ENCODE results near the gene CD83.

CD83 gene

DNA sequence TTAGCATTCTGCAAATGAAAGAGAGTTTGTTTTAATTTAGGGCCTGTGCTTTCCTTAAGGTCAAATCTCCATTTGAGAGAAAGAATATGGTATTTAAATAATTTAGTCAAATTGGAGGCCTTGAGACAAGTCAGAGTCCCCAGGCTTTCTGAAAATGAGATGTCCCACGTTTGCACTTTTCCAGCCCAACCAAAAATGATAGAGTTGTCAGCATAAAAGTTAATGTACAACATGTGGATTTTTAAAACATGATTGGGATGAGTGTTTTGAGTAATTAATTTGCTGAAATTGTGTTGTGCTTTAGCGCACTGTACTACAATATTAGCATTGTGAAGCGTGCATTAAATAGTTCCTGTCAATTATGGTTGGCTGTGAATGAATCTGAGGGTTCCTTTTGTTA is 10.0 kb downstream of the CD83 start:
- DNase-seq, result no peak

DNA sequence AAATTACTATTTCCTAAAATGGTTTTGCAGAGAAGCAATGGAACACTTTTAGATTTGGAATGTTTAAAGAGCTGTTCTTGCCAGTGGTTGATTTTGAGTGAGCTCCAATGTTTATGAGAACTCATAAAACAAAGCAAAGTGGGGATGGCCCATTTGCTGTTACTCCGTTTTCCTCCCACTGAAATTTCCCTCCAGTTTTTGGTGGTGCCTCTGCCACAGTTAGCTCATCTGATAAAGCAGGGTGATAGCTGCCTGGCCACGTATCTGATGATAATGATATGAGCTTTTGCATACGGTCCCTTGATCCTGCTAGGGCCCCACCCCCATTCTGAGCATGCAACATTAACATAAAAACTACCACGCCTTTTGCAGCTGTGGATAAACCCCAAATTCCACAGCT is 10.4 kb downstream of the CD83 start:
- no peak for DNase-seq

DNA sequence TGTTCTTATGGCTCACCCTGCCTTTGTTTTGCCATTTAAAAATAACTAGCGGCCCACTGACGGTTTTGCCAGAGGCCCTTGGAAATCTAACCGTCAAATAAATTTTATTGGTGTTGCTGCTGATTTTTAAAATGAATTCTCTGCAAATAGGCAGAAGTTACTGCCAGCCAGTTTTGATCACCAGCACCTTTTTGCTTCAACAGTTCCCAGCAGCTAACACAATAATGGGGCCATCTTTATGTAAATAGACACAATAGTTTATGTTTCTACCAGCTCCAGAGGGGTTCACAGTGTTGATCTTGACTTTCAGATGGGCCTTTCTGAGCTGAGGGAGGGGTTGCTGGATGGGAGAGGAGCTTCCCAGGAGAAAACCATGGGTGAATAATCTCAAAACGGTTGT is 11.2 kb downstream of the CD83 start:
- no peak for DNase-seq

DNA sequence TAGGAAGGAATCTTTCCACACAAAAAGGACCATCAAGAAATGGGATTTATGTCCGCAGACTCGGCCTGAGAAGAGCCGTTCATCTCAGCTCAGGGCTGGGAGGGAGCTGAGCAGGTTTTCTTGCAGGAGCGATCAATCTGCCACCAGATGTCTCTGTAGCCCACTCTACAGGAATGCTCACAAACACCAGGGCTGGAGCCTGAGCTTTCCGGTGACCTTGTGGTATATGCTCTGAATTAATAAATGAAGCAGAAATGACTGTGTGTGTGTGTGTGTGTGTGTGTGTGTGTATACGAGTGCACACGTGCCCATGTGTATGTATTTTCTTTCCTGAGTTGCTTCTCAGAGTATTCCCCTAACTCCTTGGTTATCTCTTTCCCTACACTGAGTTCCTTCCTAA is 12.0 kb downstream of the CD83 start:
- peak; percentile 76 for DNase-seq

DNA sequence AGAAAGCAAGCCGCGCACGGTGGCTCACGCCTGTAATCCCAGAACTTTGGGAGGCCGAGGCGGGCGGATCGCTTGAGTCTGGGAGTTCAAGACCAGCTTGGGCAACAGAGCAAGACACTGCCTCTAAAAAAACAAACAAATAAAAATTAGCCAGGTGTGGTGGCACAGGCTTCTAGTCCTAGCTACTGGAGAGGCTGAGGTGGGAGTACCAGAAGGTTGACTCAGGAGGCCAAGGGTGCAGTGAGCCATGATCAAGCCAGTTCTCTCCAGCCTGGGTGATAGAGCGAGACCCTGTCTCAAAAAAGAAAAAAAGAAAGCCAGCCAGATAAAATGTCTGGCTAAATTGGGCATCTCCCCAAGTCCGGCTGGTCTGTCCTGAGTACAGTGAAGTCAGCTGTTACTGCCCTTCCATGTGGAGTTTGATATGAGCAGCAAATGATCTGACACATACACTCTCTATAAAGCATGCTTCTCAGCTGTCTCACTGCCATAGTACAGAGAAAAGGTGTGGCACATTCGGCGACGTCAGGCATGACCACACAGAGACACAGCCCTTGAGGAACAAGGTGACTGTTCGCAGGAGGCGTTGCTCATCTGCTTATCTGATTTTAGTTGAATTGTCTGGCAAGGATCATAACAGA is 13.0 kb downstream of the CD83 start:
- no peak for DNase-seq

DNA sequence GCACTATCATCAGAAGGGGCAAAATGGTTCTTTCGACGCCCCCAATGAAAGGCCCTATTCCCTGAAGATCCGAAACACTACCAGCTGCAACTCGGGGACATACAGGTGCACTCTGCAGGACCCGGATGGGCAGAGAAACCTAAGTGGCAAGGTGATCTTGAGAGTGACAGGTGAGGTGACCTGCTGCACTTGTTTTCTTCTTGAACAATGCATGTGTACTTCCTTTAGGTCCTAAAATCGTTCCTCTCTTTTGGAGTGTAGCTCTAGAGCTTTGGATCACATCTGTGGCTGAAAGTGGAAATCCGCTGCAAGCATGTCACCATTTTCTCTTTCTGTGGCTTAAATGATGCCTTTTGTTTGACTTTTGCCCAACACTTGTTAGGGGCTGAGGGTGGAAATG is 14.0 kb downstream of the CD83 start:
- DNase-seq, result no peak

DNA sequence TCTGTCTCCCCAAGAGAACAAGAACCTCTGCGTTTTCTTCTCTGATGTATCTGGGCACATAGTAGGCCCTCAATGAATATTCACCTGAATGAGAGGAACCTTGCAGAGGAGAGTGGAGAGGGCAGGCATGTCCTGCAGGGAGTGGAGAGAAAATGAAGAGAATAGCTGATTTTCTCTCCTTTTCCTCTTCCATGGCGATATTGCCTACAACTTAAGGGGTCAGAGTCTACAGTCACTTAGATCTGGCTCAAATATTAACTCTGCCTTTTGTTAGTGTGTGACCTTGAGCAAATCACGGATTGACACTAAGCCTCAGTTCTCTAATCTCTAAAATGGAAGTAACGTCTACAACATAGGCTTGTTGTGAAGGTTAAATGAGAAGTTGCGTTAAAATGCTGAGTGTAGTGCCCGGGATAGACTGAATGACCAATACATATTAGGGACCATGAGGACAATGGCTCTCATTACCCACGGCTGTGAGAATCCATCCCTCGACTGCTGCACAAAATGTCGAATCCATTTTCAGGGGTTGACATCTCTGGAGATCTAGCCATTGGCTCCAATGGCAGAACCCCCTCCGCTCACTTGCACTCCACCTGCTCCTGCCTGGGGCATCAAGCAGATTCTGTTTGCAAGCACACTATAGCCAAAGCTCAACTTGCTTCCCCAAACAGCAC is 14.8 kb downstream of the CD83 start:
- DNase-seq, result no peak

DNA sequence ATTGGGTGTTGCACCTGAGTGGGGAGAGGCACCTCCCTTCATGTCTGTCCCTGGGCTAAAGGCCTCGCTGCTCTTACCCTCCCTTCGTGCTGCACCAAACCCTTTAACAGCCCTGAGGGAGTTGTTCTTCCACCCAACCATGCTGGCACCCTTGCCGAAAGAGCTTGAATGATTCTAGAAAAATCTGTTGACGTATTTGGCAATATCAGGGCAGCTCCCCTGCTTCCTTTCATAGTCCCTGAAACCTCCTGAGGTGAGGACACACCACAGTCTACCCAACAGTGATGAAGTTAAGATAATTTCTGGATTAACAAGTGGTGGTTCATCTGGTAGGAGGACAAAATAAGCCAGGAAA is 15.3 kb downstream of the CD83 start:
- no peak for DNase-seq

DNA sequence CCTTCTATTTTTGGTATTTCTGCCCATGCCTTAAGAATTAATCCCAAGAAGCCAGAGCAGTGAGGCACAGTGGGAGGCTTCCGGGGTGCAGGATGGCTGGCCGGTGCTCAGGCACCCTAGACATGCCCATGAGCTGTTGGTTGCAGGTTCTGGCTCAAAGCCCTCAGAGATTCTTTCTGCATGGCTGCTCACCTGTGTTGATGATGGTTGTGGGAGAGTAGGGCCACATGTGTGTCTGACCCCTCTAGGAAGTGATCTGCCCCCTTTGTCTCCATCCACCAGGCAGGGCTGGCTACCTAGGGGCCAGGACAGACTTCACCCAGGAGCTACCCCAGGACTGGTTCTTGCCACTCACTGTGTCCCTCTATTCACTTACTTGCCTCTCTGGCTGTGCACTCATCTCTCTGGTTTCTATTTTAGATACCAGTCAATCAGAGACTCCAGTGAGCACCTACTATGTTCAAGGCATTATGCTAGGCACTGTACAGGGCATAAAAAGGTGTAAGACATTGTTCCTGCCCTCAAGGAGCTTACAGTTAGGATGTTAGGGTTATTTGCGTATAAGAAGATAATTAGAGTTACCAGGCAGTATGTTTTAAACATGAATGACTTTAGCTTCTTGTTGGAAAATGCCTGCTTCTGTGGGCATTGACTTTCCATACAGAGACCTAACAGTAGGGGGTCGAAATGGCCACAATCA is 16.8 kb downstream of the CD83 start:
- no peak for DNase-seq

DNA sequence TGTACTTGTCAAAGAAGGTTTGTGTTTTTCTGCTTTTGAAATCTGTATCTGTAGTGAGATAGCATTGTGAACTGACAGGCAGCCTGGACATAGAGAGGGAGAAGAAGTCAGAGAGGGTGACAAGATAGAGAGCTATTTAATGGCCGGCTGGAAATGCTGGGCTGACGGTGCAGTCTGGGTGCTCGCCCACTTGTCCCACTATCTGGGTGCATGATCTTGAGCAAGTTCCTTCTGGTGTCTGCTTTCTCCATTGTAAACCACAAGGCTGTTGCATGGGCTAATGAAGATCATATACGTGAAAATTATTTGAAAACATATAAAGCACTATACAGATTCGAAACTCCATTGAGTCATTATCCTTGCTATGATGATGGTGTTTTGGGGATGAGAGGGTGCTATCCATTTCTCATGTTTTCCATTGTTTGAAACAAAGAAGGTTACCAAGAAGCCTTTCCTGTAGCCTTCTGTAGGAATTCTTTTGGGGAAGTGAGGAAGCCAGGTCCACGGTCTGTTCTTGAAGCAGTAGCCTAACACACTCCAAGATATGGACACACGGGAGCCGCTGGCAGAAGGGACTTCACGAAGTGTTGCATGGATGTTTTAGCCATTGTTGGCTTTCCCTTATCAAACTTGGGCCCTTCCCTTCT is 18.4 kb downstream of the CD83 start:
- no peak for DNase-seq

DNA sequence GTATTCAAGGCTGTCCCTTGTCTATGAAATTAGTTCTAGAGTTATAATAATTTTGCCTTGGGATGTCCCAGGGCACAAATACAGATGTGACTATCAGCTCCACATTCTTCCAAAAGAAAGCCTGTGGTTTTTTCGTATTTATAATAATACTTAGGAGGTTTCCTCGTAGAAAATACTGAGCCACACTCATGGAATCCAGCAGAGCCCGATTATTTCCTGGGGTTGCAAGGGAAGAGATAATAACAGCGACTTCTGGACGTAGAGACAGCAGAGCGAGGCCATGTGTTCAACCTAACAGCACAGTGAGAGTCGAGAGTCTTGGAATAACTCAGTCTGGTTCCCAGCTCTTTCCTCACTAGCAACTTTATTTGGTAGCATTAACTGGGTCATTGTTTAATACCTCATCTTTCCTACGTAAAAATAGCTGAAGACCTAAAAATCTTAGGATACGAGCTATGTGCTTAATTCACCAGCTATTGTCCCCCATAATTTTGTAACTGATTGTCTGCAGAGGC is 21.2 kb downstream of the CD83 start:
- no peak for DNase-seq

DNA sequence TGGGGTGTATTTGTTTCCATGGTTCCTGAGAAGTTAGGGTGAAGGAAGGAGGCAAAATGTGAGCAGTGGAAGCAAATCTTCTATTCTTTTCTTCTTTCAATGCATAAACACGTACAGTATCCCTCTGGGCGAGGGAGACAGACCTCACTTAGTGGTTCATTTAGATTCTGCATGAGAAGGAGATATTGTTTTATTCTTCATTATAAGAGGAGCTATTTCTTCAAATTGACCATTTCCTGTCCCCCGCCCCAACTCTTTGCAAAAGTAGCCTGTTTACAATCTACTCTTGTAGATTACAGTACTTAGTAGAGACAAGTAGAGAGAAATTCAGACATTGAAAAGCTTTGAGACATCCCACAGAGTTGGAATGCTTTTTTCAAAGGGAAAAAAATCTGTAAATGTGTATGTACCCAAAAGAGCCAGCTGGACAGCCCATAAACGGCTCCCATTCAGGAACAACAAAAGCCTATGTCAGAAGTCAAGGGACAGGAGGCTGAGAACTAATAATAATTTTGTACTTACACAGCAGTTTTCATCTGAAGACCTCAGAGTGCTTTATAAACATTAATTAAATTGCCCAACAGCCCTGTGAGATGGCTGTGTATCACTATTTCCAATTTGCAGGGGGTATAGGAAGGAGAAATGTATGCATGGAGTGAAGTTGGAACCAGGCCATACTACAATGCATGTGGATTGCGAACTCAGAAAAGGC is 23.9 kb downstream of the CD83 start:
- no peak for DNase-seq

DNA sequence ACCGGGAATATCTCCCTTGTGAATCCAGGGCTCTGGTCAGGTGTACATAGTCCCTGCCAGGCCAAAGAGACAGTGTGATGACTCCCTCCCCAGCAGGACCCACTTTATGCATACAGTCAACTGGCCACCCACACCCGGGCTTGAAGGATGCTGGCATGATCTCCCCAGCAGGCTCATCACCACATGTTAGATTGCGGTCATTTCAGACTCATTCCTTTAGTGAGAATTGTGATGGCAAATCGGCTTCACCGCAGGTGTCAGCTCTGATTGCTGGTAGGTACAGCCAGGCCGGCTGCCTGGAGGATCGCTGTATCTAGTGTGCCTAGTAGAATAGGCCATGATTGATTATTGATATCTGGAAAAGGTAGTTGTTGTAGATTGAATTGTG is 24.5 kb downstream of the CD83 start:
- no peak for DNase-seq

DNA sequence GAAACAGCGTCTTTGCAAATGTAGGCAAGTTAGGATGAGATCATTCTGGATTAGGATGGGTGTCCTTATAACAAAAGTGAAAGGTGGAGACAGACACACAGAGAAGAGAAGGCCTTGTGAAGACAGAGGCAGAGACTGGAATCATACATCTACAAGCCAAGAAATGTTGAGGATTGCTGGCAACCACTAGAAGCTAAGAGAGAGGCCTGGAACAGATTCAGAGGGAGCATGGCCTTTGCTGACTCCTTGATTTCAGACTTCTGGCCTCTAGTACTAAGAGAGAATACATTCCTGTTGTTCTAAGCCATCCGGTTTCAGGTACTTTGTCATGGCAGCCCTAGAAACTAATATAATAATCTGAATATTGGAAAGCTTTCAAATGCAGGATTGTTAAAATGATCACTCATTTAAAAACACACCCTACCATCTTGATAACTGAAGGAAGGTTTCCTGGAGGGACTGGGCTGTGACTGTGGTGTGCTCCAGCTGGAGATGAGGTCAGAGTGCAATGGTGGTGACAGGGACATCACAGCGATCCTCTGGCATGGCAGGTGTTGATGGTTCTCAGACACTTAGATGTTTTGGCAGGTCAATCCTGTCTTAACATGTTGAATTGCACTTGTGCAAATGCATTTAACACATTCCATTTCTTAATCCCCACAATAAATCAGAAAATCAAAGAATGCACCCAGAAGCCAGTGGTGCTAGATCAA is 25.1 kb downstream of the CD83 start:
- no peak for DNase-seq

DNA sequence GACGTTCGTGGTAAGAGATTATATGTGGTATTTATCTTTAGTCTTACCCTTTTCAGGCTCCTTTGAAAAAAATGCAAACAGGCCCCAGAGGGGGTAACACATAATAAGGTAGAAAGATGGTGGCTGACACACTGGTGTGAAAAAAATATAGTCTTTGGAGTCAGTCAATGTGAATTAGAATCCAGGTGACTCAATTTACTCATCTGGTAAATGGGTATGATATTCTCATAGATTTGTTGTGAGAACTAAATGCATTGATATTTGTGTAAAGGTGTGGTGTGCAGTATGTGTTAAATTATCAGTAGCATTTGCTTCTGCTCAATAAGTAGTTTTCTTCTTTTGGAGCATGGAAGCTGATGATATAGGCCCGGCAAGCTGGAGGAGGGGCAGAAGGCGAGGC is 25.7 kb downstream of the CD83 start:
- DNase-seq, result no peak

DNA sequence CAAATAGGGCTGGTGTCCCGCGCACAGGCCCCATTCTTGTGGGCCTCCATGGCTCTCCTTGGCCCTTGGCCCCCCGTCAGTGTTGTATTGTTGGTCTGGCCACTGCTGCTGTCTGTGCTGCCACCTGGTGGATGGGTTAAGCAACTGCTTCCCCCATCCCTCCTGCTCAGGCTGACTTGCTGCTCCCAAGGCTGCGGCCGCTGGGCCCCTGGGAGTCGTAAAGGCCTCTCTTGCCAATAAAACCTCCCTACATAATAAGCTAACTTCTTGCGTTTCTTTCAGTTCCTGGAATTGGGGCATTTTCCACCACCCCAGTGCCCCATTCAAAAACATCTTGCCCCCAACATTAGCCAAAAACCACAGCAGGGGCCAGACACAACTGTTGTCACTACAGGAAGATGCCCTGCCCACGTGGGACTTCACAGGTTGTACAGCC is 27.1 kb downstream of the CD83 start:
- DNase-seq, result peak; percentile 83

DNA sequence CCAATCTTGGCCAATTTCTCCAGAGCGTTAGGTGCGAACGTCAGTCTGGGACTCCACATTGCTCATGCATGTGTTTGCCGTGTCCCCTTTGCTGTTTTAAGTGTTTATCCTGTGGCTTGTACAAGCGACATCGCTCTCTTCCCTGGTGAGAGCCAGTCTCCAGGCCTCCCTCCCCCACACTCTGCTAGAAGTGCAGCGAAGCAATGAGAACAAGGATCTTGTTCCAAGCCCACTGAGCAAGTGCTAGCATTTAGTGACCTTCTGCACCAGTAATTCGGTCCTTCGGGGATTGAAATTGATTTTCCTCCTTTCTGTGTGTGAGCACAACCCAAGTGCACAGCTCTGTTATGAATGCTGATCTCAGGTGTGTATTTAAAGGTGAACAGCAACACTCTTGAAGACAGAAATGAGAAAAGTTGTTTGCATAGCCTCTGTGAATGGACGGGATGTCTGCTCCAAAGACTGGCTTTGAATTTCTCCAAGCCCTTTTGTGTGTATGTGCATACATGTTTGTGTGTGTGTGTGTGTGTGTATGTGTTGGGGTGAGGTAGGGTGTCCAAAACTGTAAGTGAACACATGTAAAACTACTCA is 29.0 kb downstream of the CD83 start:
- no peak for DNase-seq

DNA sequence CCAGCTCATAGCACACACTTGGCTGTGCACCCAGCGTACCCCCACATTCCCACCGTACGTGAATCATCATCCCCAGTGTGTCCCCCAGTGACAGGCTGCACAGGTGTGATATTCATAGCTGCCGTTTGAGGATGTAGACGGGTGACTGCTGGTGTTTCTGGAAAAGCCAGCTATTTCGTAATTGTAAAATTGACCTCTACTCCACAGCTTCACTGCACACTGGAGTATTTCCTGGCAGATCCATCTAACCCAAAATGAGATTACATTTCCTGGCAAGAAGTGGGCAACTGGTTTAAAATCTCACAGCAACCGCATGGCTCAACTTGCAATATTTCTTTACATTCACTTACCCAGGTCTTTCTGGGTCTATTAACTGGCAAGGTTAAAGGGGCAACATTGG is 30.3 kb downstream of the CD83 start:
- DNase-seq, result no peak

DNA sequence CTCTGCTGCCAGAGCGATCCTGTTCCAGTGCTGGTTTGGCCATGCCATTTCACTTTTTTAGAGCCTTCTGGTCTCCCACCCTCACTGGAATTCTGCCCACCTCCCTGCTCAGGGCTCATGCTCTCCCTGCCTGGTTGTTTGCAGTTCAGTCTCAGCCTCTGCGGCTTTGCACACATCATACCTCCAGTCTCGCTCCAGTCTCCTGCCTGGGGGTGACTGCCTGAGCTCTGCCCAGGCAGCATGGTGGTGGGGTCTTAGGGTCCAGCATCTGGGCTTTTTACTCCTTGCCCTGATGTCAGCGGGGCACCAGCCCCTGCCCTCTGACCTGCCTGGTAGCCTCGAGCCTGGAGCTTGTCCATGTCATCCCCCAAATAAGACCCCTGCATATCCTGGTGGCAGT is 30.9 kb downstream of the CD83 start:
- no peak for DNase-seq

DNA sequence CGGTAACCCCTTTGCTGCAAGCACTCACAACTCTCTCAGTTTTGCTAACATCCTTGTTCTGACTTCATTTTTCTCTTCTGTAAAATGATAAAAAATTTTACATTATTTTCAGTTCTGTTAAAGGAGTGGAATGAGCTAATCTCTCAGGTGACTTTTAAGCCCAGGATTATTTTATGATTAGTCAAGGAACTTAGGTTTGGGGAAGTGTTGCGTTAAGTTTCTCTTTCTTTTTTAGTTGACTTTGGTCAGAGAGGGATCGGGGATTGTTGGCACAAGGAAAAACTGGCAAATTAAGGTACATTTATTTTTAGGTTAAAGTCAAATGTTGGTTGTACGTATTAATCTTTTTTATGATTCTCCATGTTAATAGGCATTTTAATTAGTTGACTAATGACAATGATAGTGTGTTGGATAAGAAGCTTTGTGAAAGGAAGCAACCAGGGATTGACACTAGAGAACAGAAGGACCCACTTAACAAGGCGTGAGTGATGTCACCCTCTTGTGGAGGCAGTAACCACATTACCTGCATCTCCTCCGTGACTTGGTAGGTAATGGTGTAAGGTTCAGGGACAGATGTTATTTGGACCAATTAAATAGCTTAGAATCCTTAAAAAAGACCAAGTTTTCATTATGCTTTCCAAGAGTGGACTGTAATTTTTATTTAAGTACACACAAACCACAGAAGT is 31.6 kb downstream of the CD83 start:
- no peak for DNase-seq

DNA sequence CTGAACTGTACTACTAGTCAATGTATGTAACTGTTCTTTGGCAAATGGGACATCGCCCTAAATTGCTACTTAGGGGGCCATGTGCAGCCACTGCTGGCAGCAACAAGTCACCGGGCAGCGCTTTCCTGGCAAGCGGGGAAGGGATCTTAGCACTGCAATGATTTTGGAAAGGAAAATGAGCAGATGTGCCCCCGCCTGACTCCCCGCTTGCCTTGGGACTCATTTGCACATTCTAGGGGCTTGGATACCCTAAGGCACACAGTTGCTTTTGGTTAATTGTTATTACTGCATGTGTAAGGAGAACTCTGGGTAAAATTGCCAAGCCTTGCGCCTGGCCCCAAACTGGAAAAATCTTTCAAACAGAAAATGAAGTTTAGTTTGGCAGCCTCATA is 32.2 kb downstream of the CD83 start:
- DNase-seq, result no peak
